NCI-H2029 (cell line): ENCODE results near the gene KIR3DL3.
A peak's percentile ranks its signal among the peaks of the same experiment; 100 is the strongest.
"Not testable (repeated sequence)": the region's sequence is repeated elsewhere in the genome, so short reads cannot be mapped to it uniquely, and the experiment has no call there.

Experiments used
- DNase-seq: peaks from one replicate; lab custom pipeline; 2025; lab: John Stamatoyannopoulos, UW

Gene KIR3DL3

GRCh38 chr19:54724142-54724541 lies at the start of gene KIR3DL3:
Gene KIR3DL3 (plus strand): TSS chr19:54724442. CDS start chr19:54724497, 55 bp downstream.
- no peak for DNase-seq

- DNase-seq = peak; percentile 13
These were observed 47.9 kb upstream of the KIR3DL3 start for GRCh38 chr19:54676210-54676834.

GRCh38 chr19:54677217-54677616 lies 47.0 kb upstream of the KIR3DL3 start:
- no peak for DNase-seq

- DNase-seq = not testable (repeated sequence)
These were observed 42.6 kb upstream of the KIR3DL3 start for GRCh38 chr19:54681596-54681995.

GRCh38 chr19:54682306-54682856 lies 41.9 kb upstream of the KIR3DL3 start:
- DNase-seq = no peak

GRCh38 chr19:54684527-54684926 lies 39.7 kb upstream of the KIR3DL3 start:
- peak; percentile 72 for DNase-seq

GRCh38 chr19:54691582-54692297 lies 32.5 kb upstream of the KIR3DL3 start:
- DNase-seq = no peak

- DNase-seq = no peak
These were observed 32.0 kb upstream of the KIR3DL3 start for GRCh38 chr19:54692298-54692615.

- no peak for DNase-seq
These were observed 29.6 kb upstream of the KIR3DL3 start for GRCh38 chr19:54694648-54695047.

- no peak for DNase-seq
These were observed 28.1 kb upstream of the KIR3DL3 start for GRCh38 chr19:54696117-54696548.

GRCh38 chr19:54696766-54697165 lies 27.5 kb upstream of the KIR3DL3 start:
- no peak for DNase-seq

- DNase-seq = not testable (repeated sequence)
These were observed 26.5 kb upstream of the KIR3DL3 start for GRCh38 chr19:54697716-54698115.

GRCh38 chr19:54704928-54705327 lies 19.3 kb upstream of the KIR3DL3 start:
- no peak for DNase-seq

- no peak for DNase-seq
These were observed 16.3 kb upstream of the KIR3DL3 start for GRCh38 chr19:54707962-54708361.

- no peak for DNase-seq
These were observed 15.5 kb upstream of the KIR3DL3 start for GRCh38 chr19:54708781-54709180.

GRCh38 chr19:54709212-54709948 lies 14.9 kb upstream of the KIR3DL3 start:
- no peak for DNase-seq

GRCh38 chr19:54709956-54710355 lies 14.3 kb upstream of the KIR3DL3 start:
- not testable (repeated sequence) for DNase-seq

GRCh38 chr19:54724644-54725043 lies 402 bp downstream of the KIR3DL3 start:
- DNase-seq = no peak

- no peak for DNase-seq
These were observed 1.1 kb downstream of the KIR3DL3 start for GRCh38 chr19:54725321-54725720.

- no peak for DNase-seq
These were observed 3.3 kb downstream of the KIR3DL3 start for GRCh38 chr19:54727562-54727961.

- no peak for DNase-seq
These were observed 3.9 kb downstream of the KIR3DL3 start for GRCh38 chr19:54728167-54728566.

- no peak for DNase-seq
These were observed 5.4 kb downstream of the KIR3DL3 start for GRCh38 chr19:54729416-54730188.
